Lower lobe of right lung (tissue), 2 donors: Measurements from ENCODE around the gene DKK2. TPM values are rescaled to one million over a fixed set of nuclear protein-coding genes. Genes with fewer than 3 reads are reported as not detected.

Source experiments
- ATAC-seq, 2 donors: fragments of 200-7000 bp; cut with Tn5 transposase; one replicate each; pipeline ENCODE4 v1.9.1; 2020 to 2022; ENCODE audit warnings: mild to moderate bottlenecking in 2 of 2, moderate library complexity in 2 of 2
- DNase-seq: peaks from one replicate; pipeline ENCODE4 v3.0.0-alpha.2; 2020
- H3K27ac ChIP-seq: fragments of 200-600 bp; one replicate; pipeline ENCODE4 v1.8.0; 2022
- H3K27me3 ChIP-seq: fragments of 200-600 bp; one replicate; pipeline ENCODE4 v1.8.0; 2022; ENCODE audit warnings: low read depth
- H3K36me3 ChIP-seq: fragments of 200-600 bp; one replicate; pipeline ENCODE4 v1.8.0; 2022; ENCODE audit warnings: mild to moderate bottlenecking
- H3K4me1 ChIP-seq: fragments of 200-600 bp; one replicate; pipeline ENCODE4 v1.8.0; 2022
- H3K4me3 ChIP-seq: fragments of 200-600 bp; one replicate; pipeline ENCODE4 v1.8.0; 2022; ENCODE audit warnings: mild to moderate bottlenecking
- H3K9me3 ChIP-seq: fragments of 200-600 bp; one replicate; pipeline ENCODE4 v1.8.0; 2022
- intact Hi-C: fragments of 100-400 bp; cut with DNase I; formaldehyde crosslinking; loops from one replicate; pipeline ENCODE4 v1.11.0; 2022
- total RNA-seq: library from RNA; stranded (reverse); fragmentation: NEBNext Ultra II Directional; extraction: Animal tissue kit (Norgen Biotek cat#: 25700); gene quantifications from one replicate; pipeline ENCODE4 v1.2.1, GENCODE V29; 2021
- TF ChIP-seq, protein P1 (sequence below): fragments of 200-600 bp; IDR thresholded peaks from one replicate; pipeline ENCODE4 v1.8.0; 2022; ENCODE audit warnings: antibody characterized with exemption, mild to moderate bottlenecking
- donor health status: DM: no; HTN: yes; CAD: no; lungs with severe emphysema.

DKK2 gene
- total RNA-seq, 1 donor from 2014 or later, result 11.9 TPM

DNA sequence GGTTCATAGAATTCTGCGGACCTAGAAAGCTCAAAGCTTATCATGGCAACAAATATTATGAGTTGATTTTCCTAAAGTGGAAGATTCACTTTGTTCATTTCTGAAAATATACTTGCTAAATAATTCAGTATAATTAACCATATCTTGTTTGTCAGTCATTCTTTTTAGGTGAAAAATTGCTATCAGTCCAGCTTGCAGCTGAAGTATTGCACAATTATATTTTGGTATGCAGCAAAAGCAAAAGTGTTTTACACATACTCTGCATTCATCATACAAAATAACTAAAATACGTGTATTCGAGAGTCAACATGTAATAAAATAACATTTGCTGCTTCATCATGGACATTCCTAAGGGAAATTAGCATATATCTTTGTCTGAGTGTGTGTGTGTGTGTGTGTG, 24.8 kb downstream of the DKK2 start:
- TF ChIP-seq, protein P1, sequence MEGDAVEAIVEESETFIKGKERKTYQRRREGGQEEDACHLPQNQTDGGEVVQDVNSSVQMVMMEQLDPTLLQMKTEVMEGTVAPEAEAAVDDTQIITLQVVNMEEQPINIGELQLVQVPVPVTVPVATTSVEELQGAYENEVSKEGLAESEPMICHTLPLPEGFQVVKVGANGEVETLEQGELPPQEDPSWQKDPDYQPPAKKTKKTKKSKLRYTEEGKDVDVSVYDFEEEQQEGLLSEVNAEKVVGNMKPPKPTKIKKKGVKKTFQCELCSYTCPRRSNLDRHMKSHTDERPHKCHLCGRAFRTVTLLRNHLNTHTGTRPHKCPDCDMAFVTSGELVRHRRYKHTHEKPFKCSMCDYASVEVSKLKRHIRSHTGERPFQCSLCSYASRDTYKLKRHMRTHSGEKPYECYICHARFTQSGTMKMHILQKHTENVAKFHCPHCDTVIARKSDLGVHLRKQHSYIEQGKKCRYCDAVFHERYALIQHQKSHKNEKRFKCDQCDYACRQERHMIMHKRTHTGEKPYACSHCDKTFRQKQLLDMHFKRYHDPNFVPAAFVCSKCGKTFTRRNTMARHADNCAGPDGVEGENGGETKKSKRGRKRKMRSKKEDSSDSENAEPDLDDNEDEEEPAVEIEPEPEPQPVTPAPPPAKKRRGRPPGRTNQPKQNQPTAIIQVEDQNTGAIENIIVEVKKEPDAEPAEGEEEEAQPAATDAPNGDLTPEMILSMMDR, result no peak
- Histone ChIP-seq H3K27ac (no peak overlapping the region), H3K4me3 (no peak overlapping the region), H3K9me3 (no peaks in the 10 kb centered on the region), H3K4me1 (no peaks in the 10 kb centered on the region), H3K27me3 (no peaks in the 10 kb centered on the region), H3K36me3 (no peaks in the 10 kb centered on the region)
- intact Hi-C loops, result no loop called here
- no peak for ATAC-seq
- DNase-seq, result no peak

DNA sequence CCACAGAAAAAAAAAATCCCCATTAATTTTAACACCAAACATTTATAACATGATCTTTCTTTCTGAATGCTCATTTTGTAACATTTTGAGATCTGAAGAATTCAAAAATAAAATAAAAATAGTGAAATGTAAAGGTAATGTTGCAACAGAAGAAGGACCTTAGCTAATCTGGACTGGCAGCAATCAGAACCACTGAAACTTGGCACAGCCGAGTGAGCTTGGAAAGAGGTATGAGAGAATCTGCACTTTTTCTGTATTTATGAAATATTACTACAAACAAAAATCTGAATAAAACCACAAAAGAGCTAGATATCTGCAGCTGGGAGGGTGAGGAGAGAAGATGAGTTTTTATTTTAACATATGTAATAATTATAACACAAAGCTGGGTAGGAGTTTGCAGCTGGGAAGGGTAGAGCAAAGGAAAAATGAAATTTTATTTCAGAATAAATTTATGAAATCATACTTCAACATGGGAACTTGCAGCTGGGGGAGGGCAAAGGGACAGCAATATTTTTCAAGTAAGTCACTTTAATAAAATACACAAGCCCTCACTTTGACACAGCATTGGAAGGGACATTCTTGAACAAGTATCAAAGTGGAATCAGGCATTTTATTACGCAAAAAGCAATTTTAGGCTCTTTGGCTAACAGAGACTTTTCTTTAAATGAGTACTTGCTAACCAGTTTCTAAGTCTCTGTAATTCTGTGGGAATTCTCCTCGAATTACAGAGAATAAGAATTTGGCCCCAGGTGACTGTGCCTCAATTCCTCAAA, 26.7 kb downstream of the DKK2 start:
- TF ChIP-seq, protein P1, result no peak
- intact Hi-C loops, result no loop called here
- no peak for DNase-seq

DNA sequence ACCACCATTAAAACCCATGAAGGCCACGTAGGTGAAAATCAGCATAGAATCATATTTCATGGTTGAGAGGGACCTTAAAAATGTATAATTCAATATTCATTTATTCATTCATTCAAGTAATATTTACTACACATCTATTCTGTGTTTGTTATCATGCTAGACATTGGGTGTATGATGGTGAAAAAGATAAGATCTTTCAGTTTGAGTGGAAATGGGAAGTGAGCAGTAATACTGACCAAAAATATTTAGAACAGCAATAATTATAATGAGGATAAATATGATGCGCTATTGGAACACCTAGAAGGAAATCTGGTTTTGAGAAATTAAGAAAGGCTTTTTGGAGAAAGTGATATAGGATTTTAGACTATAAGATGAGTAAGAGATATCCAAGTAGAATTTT, 28.0 kb downstream of the DKK2 start:
- DNase-seq (no peak), ATAC-seq (no peak)
- Histone ChIP-seq H3K36me3 (no peaks in the 10 kb centered on the region), H3K27me3 (no peaks in the 10 kb centered on the region), H3K9me3 (no peaks in the 10 kb centered on the region), H3K27ac (no peak overlapping the region), H3K4me1 (no peaks in the 10 kb centered on the region), H3K4me3 (no peak overlapping the region)
- TF ChIP-seq, protein P1, result no peak
- intact Hi-C loops, result no loop called here

More for the DNA sequence above, 26.7 kb downstream of the DKK2 start:
- Histone ChIP-seq H3K9me3 (no peaks in the 10 kb centered on the region), H3K36me3 (no peaks in the 10 kb centered on the region), H3K4me3 (no peak overlapping the region), H3K27ac (no peak overlapping the region), H3K27me3 (no peaks in the 10 kb centered on the region), H3K4me1 (no peaks in the 10 kb centered on the region)
- no peak for ATAC-seq

DNA sequence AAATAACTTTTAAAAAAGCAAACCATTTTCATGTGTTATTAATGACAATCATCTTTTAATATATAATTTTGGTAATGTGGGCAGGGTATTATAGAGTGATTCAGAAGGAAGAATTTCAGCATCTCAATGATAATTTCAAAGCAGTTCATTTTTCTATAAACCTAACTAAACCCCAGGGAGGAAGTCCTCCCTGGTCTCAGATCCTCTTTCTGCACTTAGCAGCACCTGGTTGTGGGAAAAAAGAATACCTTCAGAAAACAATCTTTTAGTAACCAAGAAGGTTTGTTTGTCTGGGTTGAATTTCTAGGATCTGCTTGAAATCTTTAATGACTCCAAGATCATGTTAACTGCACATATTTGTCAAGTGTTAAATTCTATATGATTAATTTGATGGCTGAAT, 29.9 kb downstream of the DKK2 start:
- DNase-seq, result no peak
- Histone ChIP-seq H3K27me3 (no peaks in the 10 kb centered on the region), H3K9me3 (no peaks in the 10 kb centered on the region), H3K36me3 (no peaks in the 10 kb centered on the region), H3K4me3 (no peak overlapping the region), H3K4me1 (no peaks in the 10 kb centered on the region), H3K27ac (no peak overlapping the region)
- intact Hi-C loops, result no loop called here
- TF ChIP-seq, protein P1, result no peak
- ATAC-seq, result no peak

DNA sequence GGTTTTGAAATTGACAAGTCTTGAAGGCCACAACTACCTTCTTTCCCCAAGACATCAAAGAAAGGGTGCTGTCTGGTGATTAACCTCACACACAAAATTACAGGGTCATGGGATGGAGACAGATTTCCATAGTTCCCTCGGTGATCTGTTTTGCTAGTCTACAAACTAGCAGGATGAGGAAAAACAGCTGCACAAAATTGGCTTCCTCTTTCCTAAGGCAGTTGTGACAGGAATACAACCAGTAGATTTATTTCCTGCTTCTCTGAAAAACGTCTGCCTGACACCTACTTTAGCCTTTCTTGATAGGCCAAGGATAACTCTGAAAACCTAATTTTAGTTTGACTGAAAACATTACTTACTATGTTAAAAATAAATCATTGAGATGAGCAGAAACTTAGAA, 39.6 kb downstream of the DKK2 start:
- no peaks in the 10 kb centered on the region for H3K4me1 ChIP-seq
- TF ChIP-seq, protein P1, result no peak
- no peak for DNase-seq
- H3K27me3 ChIP-seq, result no peaks in the 10 kb centered on the region
- intact Hi-C loops, result no loop called here
- H3K4me3 ChIP-seq, result no peak overlapping the region
- no peak overlapping the region for H3K27ac ChIP-seq
- H3K9me3 ChIP-seq, result no peaks in the 10 kb centered on the region
- no peaks in the 10 kb centered on the region for H3K36me3 ChIP-seq
- ATAC-seq, result no peak
